SK-N-MC (cell line): Measurements from ENCODE around the gene LRRC36.

Experiments
- DNase-seq: peaks from one replicate; pipeline ENCODE4 v3.0.0-alpha.2; 2011; ENCODE audit warnings: low read depth, low spot score
- H3K27ac ChIP-seq: fragments of 200-600 bp; sonication (generic); 2 replicates; pipeline ENCODE4 v1.5.1; 2016; ENCODE audit warnings: mixed run types
- H3K36me3 ChIP-seq: fragments of 200-600 bp; sonication (generic); 2 replicates; pipeline ENCODE4 v1.6.1; 2017; ENCODE audit warnings: antibody characterized with exemption, low read length, mixed read lengths; ENCODE audit not compliant: insufficient read depth
- H3K4me3 ChIP-seq: fragments of 200-600 bp; sonication (generic); 2 replicates; pipeline ENCODE4 v1.5.1; 2016
- H3K9ac ChIP-seq: fragments of 200-600 bp; sonication (generic); 2 replicates; pipeline ENCODE4 v1.8.0; 2017; ENCODE audit warnings: mixed run types, mixed read lengths; ENCODE audit not compliant: insufficient read length
- H3K9me3 ChIP-seq: fragments of 200-600 bp; sonication (generic); 2 replicates; pipeline ENCODE4 v1.6.1; 2017; ENCODE audit warnings: low read depth, mild to moderate bottlenecking, antibody characterized with exemption, low read length, moderate library complexity, mixed read lengths
- EZH2 ChIP-seq: fragments of 200-600 bp; sonication (generic); IDR thresholded peaks from one replicate; pipeline ENCODE4 v1.6.1; 2017; ENCODE audit warnings: antibody characterized with exemption
- FOXP2 ChIP-seq: optimal IDR thresholded peaks from 2 replicates; pipeline ENCODE3; 2011; ENCODE audit warnings: mild to moderate bottlenecking, moderate library complexity; ENCODE audit not compliant: insufficient read depth; ENCODE audit errors: extremely low read length, control extremely low read depth
- POLR2AphosphoS5 ChIP-seq: IDR thresholded peaks from 2 replicates; pipeline ENCODE4 v1.6.1; 2012; ENCODE audit warnings: mild to moderate bottlenecking, low read depth, low read length, borderline replicate concordance

LRRC36 gene

GRCh38 chr16:67326472-67327309, at the start of gene LRRC36, which contains the start of gene KCTD19:
LRRC36 (plus strand) TSS chr16:67326815; CDS start chr16:67326863, 48 bp downstream.
KCTD19 (minus strand) TSS chr16:67326741; CDS start chr16:67326707, 34 bp downstream.
- H3K9me3 ChIP-seq: no peaks in the 10 kb centered on the region
- DNase-seq: no peak
- TF ChIP-seq POLR2AphosphoS5 (no peak), FOXP2 (no peak), EZH2 (no peak)
- no peaks in the 10 kb centered on the region for H3K36me3 ChIP-seq
- H3K9ac ChIP-seq: no peak within 1 kb of the TSS
- no peak within 1 kb of the TSS for H3K27ac ChIP-seq
- peak within 1 kb of the TSS; percentile 62 for H3K4me3 ChIP-seq

- no peak for DNase-seq
- no peak overlapping the region for H3K9ac ChIP-seq
These were observed 49.2 kb upstream of the LRRC36 start for GRCh38 chr16:67277294-67277998.

GRCh38 chr16:67277999-67278772, 48.4 kb upstream of the LRRC36 start:
- no peak for DNase-seq
- Histone ChIP-seq H3K4me3 (peak overlapping the region; percentile 53), H3K9me3 (no peaks in the 10 kb centered on the region), H3K36me3 (no peaks in the 10 kb centered on the region), H3K27ac (no peak overlapping the region), H3K9ac (no peak overlapping the region)
- no peak for TF ChIP-seq FOXP2

More at GRCh38 chr16:67277294-67277998, 49.2 kb upstream of the LRRC36 start:
- Histone ChIP-seq H3K4me3 (no peak overlapping the region), H3K36me3 (no peaks in the 10 kb centered on the region), H3K27ac (no peak overlapping the region), H3K9me3 (no peaks in the 10 kb centered on the region)
- no peak for TF ChIP-seq EZH2
- TF ChIP-seq POLR2AphosphoS5: no peak
- TF ChIP-seq FOXP2: no peak

- DNase-seq: no peak
- Histone ChIP-seq H3K27ac (no peak overlapping the region), H3K9ac (no peak overlapping the region), H3K9me3 (no peaks in the 10 kb centered on the region), H3K36me3 (no peaks in the 10 kb centered on the region), H3K4me3 (peak overlapping the region; percentile 53)
- no peak for TF ChIP-seq EZH2
- no peak for TF ChIP-seq FOXP2
- no peak for TF ChIP-seq POLR2AphosphoS5
These were observed 47.8 kb upstream of the LRRC36 start for GRCh38 chr16:67278773-67279295.

- no peak within 1 kb of the TSS for H3K27ac ChIP-seq
- no peaks in the 10 kb centered on the region for H3K36me3 ChIP-seq
- no peak for DNase-seq
- peak within 1 kb of the TSS; percentile 53 for H3K4me3 ChIP-seq
- TF ChIP-seq EZH2 (no peak), FOXP2 (no peak), POLR2AphosphoS5 (no peak)
- H3K9me3 ChIP-seq: no peaks in the 10 kb centered on the region
- no peak within 1 kb of the TSS for H3K9ac ChIP-seq
These were observed 47.1 kb upstream of the LRRC36 start, which contains the start of gene PLEKHG4 for GRCh38 chr16:67279296-67280089. PLEKHG4 (plus strand) TSS chr16:67279532; CDS start chr16:67280045, 513 bp downstream.

GRCh38 chr16:67280090-67281015, 46.3 kb upstream of the LRRC36 start:
- no peak overlapping the region for H3K27ac ChIP-seq
- DNase-seq: no peak
- H3K9me3 ChIP-seq: no peaks in the 10 kb centered on the region
- H3K4me3 ChIP-seq: no peak overlapping the region
- TF ChIP-seq EZH2 (no peak), POLR2AphosphoS5 (no peak), FOXP2 (no peak)
- H3K36me3 ChIP-seq: no peaks in the 10 kb centered on the region
- H3K9ac ChIP-seq: no peak overlapping the region
